HEK293 (cell line): ENCODE results near the gene C1orf185.

Experiments
- SALL2 ChIP-seq: fragments of 450-650 bp; formaldehyde crosslinking; IDR thresholded peaks from 2 replicates; pipeline ENCODE4 v1.5.0; 2017; ENCODE audit warnings: missing biosample characterization, mild to moderate bottlenecking, missing genetic modification characterization, borderline replicate concordance
- TCF7L2 ChIP-seq: IDR thresholded peaks from 2 replicates; pipeline ENCODE4 v1.6.1; 2011; ENCODE audit warnings: low read depth, mild to moderate bottlenecking, inconsistent platforms, low read length, moderate library complexity, borderline replicate concordance
- YY1 ChIP-seq: fragments of 450-650 bp; formaldehyde crosslinking; IDR thresholded peaks from 2 replicates; pipeline ENCODE4 v1.5.1; 2018; ENCODE audit warnings: missing biosample characterization, missing genetic modification characterization
- ZBTB1 ChIP-seq: fragments of 450-650 bp; formaldehyde crosslinking; IDR thresholded peaks from 2 replicates; pipeline ENCODE4 v1.5.1; 2016; ENCODE audit warnings: missing biosample characterization, missing genetic modification characterization
- ZNF133 ChIP-seq: fragments of 450-650 bp; formaldehyde crosslinking; IDR thresholded peaks from 2 replicates; pipeline ENCODE4 v1.5.1; 2016; ENCODE audit warnings: missing biosample characterization, missing genetic modification characterization
- ZNF274 ChIP-seq, 2 experiments: fragments of 200-500 bp in 1 of 2; fragments of 450-650 bp in 1 of 2; sonication (Bioruptor generic) in 1 of 2; formaldehyde crosslinking in 1 of 2; IDR thresholded peaks; 2 replicates each; pipeline versions ENCODE4 v1.5.1 to v1.6.1; 2014 to 2016; ENCODE audit warnings: borderline replicate concordance in 1 of 2, inconsistent platforms in 1 of 2, low read length in 1 of 2, missing biosample characterization in 1 of 2, missing genetic modification characterization in 1 of 2
- ZNF473 ChIP-seq: fragments of 450-650 bp; formaldehyde crosslinking; IDR thresholded peaks from 2 replicates; pipeline ENCODE4 v1.5.1; 2017; ENCODE audit warnings: missing biosample characterization, missing genetic modification characterization
- ZNF530 ChIP-seq: fragments of 450-650 bp; formaldehyde crosslinking; IDR thresholded peaks from 2 replicates; pipeline ENCODE4 v1.5.1; 2016; ENCODE audit warnings: low read depth, missing biosample characterization, missing genetic modification characterization
- TF ChIP-seq, protein P1 (sequence below): fragments of 450-650 bp; formaldehyde crosslinking; IDR thresholded peaks from 2 replicates; pipeline ENCODE4 v1.5.1; 2016; ENCODE audit warnings: missing biosample characterization, missing genetic modification characterization
- TF ChIP-seq, protein P2 (sequence below): fragments of 450-650 bp; formaldehyde crosslinking; IDR thresholded peaks from 2 replicates; pipeline ENCODE4 v1.5.1; 2016; ENCODE audit warnings: missing biosample characterization, missing genetic modification characterization, low read depth
- TF ChIP-seq, protein P3 (sequence below): fragments of 450-650 bp; formaldehyde crosslinking; IDR thresholded peaks from 2 replicates; pipeline ENCODE4 v1.5.1; 2016; ENCODE audit warnings: missing biosample characterization, missing genetic modification characterization
- TF ChIP-seq, protein P4 (sequence below): fragments of 450-650 bp; formaldehyde crosslinking; IDR thresholded peaks from 2 replicates; pipeline ENCODE4 v1.5.1; 2016; ENCODE audit warnings: missing biosample characterization, missing genetic modification characterization
- TF ChIP-seq, protein P5 (sequence below): fragments of 450-650 bp; formaldehyde crosslinking; IDR thresholded peaks from 2 replicates; pipeline ENCODE4 v1.5.1; 2016; ENCODE audit warnings: missing biosample characterization, missing genetic modification characterization
- TF ChIP-seq, protein P6 (sequence below): fragments of 450-650 bp; formaldehyde crosslinking; IDR thresholded peaks from 2 replicates; pipeline ENCODE4 v1.5.1; 2016; ENCODE audit warnings: missing biosample characterization, missing genetic modification characterization, borderline replicate concordance

DNA sequence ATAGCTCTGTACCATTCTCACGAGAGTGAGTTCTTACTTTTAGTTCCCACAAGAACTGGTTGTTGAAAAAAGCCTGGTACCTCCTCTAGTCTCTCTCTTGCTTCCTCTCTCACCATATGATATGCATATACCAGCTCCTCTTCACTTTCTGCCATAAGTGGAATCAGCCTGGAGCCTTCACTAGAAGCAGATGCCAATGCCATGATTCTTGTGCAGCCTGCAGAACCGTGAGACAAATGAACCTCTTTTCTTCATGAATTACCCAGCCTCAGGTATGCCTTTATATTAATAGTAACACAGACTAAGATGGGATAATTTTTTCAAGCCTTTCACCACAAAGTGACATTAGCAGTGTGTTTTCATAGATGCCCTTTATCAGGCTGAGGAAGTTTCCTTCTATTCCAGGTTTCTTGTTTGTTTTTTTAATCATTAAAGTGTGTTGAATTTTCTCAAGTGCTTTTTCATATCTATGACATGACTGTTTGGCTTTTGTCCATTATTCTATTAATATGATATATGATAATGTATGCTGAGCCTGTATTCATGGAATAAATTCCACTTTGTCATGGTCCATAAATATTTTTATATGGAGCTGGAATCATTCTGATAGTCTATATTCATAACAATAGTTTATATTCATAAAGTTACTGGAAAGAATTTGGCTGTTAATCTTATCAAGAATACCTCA is 40.7 kb upstream of the C1orf185 start:
- TF ChIP-seq, protein P1, sequence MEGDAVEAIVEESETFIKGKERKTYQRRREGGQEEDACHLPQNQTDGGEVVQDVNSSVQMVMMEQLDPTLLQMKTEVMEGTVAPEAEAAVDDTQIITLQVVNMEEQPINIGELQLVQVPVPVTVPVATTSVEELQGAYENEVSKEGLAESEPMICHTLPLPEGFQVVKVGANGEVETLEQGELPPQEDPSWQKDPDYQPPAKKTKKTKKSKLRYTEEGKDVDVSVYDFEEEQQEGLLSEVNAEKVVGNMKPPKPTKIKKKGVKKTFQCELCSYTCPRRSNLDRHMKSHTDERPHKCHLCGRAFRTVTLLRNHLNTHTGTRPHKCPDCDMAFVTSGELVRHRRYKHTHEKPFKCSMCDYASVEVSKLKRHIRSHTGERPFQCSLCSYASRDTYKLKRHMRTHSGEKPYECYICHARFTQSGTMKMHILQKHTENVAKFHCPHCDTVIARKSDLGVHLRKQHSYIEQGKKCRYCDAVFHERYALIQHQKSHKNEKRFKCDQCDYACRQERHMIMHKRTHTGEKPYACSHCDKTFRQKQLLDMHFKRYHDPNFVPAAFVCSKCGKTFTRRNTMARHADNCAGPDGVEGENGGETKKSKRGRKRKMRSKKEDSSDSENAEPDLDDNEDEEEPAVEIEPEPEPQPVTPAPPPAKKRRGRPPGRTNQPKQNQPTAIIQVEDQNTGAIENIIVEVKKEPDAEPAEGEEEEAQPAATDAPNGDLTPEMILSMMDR (tag by site-specific recombination), result no peak
- TF ChIP-seq, protein P2, sequence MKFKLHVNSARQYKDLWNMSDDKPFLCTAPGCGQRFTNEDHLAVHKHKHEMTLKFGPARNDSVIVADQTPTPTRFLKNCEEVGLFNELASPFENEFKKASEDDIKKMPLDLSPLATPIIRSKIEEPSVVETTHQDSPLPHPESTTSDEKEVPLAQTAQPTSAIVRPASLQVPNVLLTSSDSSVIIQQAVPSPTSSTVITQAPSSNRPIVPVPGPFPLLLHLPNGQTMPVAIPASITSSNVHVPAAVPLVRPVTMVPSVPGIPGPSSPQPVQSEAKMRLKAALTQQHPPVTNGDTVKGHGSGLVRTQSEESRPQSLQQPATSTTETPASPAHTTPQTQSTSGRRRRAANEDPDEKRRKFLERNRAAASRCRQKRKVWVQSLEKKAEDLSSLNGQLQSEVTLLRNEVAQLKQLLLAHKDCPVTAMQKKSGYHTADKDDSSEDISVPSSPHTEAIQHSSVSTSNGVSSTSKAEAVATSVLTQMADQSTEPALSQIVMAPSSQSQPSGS (tag by site-specific recombination), result no peak
- TF ChIP-seq ZNF530 (tag by site-specific recombination), result no peak
- no peak for TF ChIP-seq YY1 (tag by site-specific recombination)
- TF ChIP-seq, protein P3, sequence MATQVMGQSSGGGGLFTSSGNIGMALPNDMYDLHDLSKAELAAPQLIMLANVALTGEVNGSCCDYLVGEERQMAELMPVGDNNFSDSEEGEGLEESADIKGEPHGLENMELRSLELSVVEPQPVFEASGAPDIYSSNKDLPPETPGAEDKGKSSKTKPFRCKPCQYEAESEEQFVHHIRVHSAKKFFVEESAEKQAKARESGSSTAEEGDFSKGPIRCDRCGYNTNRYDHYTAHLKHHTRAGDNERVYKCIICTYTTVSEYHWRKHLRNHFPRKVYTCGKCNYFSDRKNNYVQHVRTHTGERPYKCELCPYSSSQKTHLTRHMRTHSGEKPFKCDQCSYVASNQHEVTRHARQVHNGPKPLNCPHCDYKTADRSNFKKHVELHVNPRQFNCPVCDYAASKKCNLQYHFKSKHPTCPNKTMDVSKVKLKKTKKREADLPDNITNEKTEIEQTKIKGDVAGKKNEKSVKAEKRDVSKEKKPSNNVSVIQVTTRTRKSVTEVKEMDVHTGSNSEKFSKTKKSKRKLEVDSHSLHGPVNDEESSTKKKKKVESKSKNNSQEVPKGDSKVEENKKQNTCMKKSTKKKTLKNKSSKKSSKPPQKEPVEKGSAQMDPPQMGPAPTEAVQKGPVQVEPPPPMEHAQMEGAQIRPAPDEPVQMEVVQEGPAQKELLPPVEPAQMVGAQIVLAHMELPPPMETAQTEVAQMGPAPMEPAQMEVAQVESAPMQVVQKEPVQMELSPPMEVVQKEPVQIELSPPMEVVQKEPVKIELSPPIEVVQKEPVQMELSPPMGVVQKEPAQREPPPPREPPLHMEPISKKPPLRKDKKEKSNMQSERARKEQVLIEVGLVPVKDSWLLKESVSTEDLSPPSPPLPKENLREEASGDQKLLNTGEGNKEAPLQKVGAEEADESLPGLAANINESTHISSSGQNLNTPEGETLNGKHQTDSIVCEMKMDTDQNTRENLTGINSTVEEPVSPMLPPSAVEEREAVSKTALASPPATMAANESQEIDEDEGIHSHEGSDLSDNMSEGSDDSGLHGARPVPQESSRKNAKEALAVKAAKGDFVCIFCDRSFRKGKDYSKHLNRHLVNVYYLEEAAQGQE (tag by site-specific recombination), result no peak
- TF ChIP-seq, protein P4, sequence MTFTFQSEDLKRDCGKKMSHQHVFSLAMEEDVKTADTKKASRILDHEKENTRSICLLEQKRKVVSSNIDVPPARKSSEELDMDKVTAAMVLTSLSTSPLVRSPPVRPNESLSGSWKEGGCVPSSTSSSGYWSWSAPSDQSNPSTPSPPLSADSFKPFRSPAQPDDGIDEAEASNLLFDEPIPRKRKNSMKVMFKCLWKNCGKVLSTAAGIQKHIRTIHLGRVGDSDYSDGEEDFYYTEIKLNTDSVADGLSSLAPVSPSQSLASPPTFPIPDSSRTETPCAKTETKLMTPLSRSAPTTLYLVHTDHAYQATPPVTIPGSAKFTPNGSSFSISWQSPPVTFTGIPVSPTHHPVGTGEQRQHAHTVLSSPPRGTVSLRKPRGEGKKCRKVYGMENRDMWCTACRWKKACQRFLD (tag by site-specific recombination), result no peak
- TF ChIP-seq ZNF274 (IDR thresholded peaks at IDR 0.05; ENCODE audit: low read length), result no peak
- no peak for TF ChIP-seq ZNF274 (tag by site-specific recombination; IDR thresholded peaks at IDR 0.05; ENCODE audit: borderline replicate concordance)
- TF ChIP-seq ZBTB1 (tag by site-specific recombination), result no peak
- TF ChIP-seq SALL2 (tag by site-specific recombination), result no peak
- TF ChIP-seq, protein P5, sequence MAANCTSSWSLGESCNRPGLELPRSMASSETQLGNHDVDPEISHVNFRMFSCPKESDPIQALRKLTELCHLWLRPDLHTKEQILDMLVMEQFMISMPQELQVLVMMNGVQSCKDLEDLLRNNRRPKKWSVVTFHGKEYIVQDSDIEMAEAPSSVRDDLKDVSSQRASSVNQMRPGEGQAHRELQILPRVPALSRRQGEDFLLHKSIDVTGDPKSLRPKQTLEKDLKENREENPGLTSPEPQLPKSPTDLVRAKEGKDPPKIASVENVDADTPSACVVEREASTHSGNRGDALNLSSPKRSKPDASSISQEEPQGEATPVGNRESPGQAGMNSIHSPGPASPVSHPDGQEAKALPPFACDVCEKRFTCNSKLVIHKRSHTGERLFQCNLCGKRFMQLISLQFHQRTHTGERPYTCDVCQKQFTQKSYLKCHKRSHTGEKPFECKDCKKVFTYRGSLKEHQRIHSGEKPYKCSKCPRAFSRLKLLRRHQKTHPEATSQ, result no peak
- TF ChIP-seq ZNF133 (tag by site-specific recombination), result no peak
- TF ChIP-seq, protein P6, sequence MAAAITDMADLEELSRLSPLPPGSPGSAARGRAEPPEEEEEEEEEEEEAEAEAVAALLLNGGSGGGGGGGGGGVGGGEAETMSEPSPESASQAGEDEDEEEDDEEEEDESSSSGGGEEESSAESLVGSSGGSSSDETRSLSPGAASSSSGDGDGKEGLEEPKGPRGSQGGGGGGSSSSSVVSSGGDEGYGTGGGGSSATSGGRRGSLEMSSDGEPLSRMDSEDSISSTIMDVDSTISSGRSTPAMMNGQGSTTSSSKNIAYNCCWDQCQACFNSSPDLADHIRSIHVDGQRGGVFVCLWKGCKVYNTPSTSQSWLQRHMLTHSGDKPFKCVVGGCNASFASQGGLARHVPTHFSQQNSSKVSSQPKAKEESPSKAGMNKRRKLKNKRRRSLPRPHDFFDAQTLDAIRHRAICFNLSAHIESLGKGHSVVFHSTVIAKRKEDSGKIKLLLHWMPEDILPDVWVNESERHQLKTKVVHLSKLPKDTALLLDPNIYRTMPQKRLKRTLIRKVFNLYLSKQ (tag by site-specific recombination), result no peak
- no peak for TF ChIP-seq ZNF473
- no peak for TF ChIP-seq TCF7L2
